H9 (cell line): ENCODE results near the gene FBXW9. TPM values are rescaled to one million over a fixed set of nuclear protein-coding genes. Genes with fewer than 3 reads are reported as not detected.
A peak's percentile ranks its signal among the peaks of the same experiment; 100 is the strongest.

Experiments
- DNase-seq: peaks from one replicate; pipeline ENCODE4 v3.0.0-alpha.2; 2017
- H2AFZ ChIP-seq: one replicate; pipeline ENCODE4 v1.6.1; 2013; ENCODE audit warnings: mild to moderate bottlenecking, low read length, control low read depth, moderate library complexity
- H2AK5ac ChIP-seq: 2 replicates; pipeline ENCODE4 v1.6.1; 2013; ENCODE audit warnings: low read length, control low read depth, mixed read lengths; ENCODE audit not compliant: insufficient read length
- H2BK120ac ChIP-seq: one replicate; pipeline ENCODE4 v1.6.1; 2013; ENCODE audit warnings: low read depth, mild to moderate bottlenecking, low read length, control low read depth, inconsistent platforms; ENCODE audit not compliant: poor library complexity, severe bottlenecking
- H2BK12ac ChIP-seq: 2 replicates; pipeline ENCODE4 v1.6.1; 2013; ENCODE audit warnings: low read length, control low read depth, mixed read lengths, low read depth; ENCODE audit not compliant: insufficient read length
- H2BK15ac ChIP-seq: 2 replicates; pipeline ENCODE4 v1.6.1; 2013; ENCODE audit warnings: low read depth, low read length, control low read depth
- H2BK20ac ChIP-seq: one replicate; pipeline ENCODE4 v1.6.1; 2013; ENCODE audit warnings: low read depth, mild to moderate bottlenecking, low read length, control low read depth, inconsistent platforms; ENCODE audit not compliant: poor library complexity, severe bottlenecking
- H2BK5ac ChIP-seq: 2 replicates; pipeline ENCODE4 v1.6.1; 2013; ENCODE audit warnings: low read length, control low read depth, mixed read lengths; ENCODE audit not compliant: insufficient read length
- H3K14ac ChIP-seq: 2 replicates; pipeline ENCODE4 v1.6.1; 2013; ENCODE audit warnings: low read length, control low read depth; ENCODE audit not compliant: insufficient read depth
- H3K18ac ChIP-seq: 2 replicates; pipeline ENCODE4 v1.6.1; 2013; ENCODE audit warnings: low read depth, mild to moderate bottlenecking, mixed read lengths, low read length, control low read depth; ENCODE audit not compliant: insufficient read length
- H3K23ac ChIP-seq: 2 replicates; pipeline ENCODE4 v1.6.1; 2013; ENCODE audit warnings: low read length, control low read depth, mixed read lengths, low read depth; ENCODE audit not compliant: insufficient read length
- H3K23me2 ChIP-seq: 2 replicates; pipeline ENCODE4 v1.6.1; 2013; ENCODE audit warnings: low read depth, mild to moderate bottlenecking, mixed read lengths, low read length, control low read depth; ENCODE audit not compliant: insufficient read length, poor library complexity, severe bottlenecking
- H3K27ac ChIP-seq: 2 replicates; pipeline ENCODE4 v1.5.1; 2013; ENCODE audit warnings: low read length, control low read depth, mixed read lengths, low read depth; ENCODE audit not compliant: insufficient read length
- H3K27me3 ChIP-seq: 2 replicates; pipeline ENCODE4 v1.6.1; 2013; ENCODE audit warnings: low read length, control low read depth, inconsistent platforms; ENCODE audit not compliant: insufficient read depth
- H3K4ac ChIP-seq: 2 replicates; pipeline ENCODE4 v1.6.1; 2013; ENCODE audit warnings: low read depth, mild to moderate bottlenecking, control low read depth, inconsistent platforms, low read length, moderate library complexity
- H3K4me1 ChIP-seq: 2 replicates; pipeline ENCODE4 v1.6.1; 2013; ENCODE audit warnings: low read length, control low read depth, inconsistent platforms; ENCODE audit not compliant: insufficient read depth
- H3K4me2 ChIP-seq: 2 replicates; pipeline ENCODE4 v1.6.1; 2013; ENCODE audit warnings: low read length, control low read depth, mixed read lengths; ENCODE audit not compliant: insufficient read length, insufficient read depth
- H3K56ac ChIP-seq: 2 replicates; pipeline ENCODE4 v1.6.1; 2013; ENCODE audit warnings: low read depth, mild to moderate bottlenecking, mixed read lengths, low read length, control low read depth; ENCODE audit not compliant: insufficient read length
- H3K79me1 ChIP-seq: 2 replicates; pipeline ENCODE4 v1.6.1; 2013; ENCODE audit warnings: low read depth, mild to moderate bottlenecking, moderate library complexity, low read length, control low read depth, inconsistent platforms; ENCODE audit not compliant: insufficient read depth, poor library complexity, severe bottlenecking
- H3K79me2 ChIP-seq: 2 replicates; pipeline ENCODE4 v1.6.1; 2013; ENCODE audit warnings: low read length, control low read depth, inconsistent platforms; ENCODE audit not compliant: insufficient read depth
- H3K9ac ChIP-seq: 2 replicates; pipeline ENCODE4 v1.6.1; 2013; ENCODE audit warnings: low read length, control low read depth, mixed read lengths; ENCODE audit not compliant: insufficient read length; ENCODE audit errors: extremely low read depth
- H3K9me3 ChIP-seq: one replicate; pipeline ENCODE4 v1.6.1; 2013; ENCODE audit warnings: low read depth, low read length, inconsistent platforms; ENCODE audit not compliant: control insufficient read depth
- H3T11ph ChIP-seq: one replicate; pipeline ENCODE4 v1.6.1; 2013; ENCODE audit warnings: mild to moderate bottlenecking, low read length, control low read depth, inconsistent platforms
- H4K20me1 ChIP-seq: one replicate; pipeline ENCODE4 v1.6.1; 2013; ENCODE audit not compliant: control insufficient read depth, insufficient read length, insufficient read depth
- H4K5ac ChIP-seq: 2 replicates; pipeline ENCODE4 v1.6.1; 2013; ENCODE audit warnings: low read depth, mild to moderate bottlenecking, mixed read lengths, low read length, control low read depth; ENCODE audit not compliant: insufficient read length
- H4K8ac ChIP-seq: replicated peaks from 2 replicates; pipeline ENCODE4 v1.6.1; 2013; ENCODE audit warnings: low read length, control low read depth, mixed read lengths, low read depth; ENCODE audit not compliant: insufficient read length
- H4K91ac ChIP-seq: 2 replicates; pipeline ENCODE4 v1.6.1; 2013; ENCODE audit warnings: low read depth, mild to moderate bottlenecking, moderate library complexity, mixed read lengths, low read length, control low read depth; ENCODE audit not compliant: insufficient read length
- H3K27ac Mint-ChIP-seq, 3 experiments: 2 replicates in 2 of 3; 3 replicates in 1 of 3; pipeline ENCODE4 v1.8.0; 2020 to 2021; ENCODE audit warnings: mixed read lengths in 3 of 3, mild to moderate bottlenecking in 1 of 3, moderate library complexity in 1 of 3
- H3K27me3 Mint-ChIP-seq: 2 replicates; pipeline ENCODE4 v1.8.0; 2021; ENCODE audit warnings: low read depth, mild to moderate bottlenecking, moderate library complexity, mixed read lengths
- H3K36me3 Mint-ChIP-seq, 3 experiments: 2 replicates in 2 of 3; 3 replicates in 1 of 3; pipeline ENCODE4 v1.8.0; 2020 to 2021; ENCODE audit warnings: low read depth in 3 of 3, mixed read lengths in 3 of 3; ENCODE audit not compliant: insufficient read depth in 1 of 3
- H3K4me1 Mint-ChIP-seq, 2 experiments: 2 replicates each; pipeline ENCODE4 v1.8.0; 2020; ENCODE audit warnings: mixed read lengths in 2 of 2
- H3K4me3 Mint-ChIP-seq, 2 experiments: 2 replicates in 1 of 2; 3 replicates in 1 of 2; pipeline ENCODE4 v1.8.0; 2020 to 2021; ENCODE audit warnings: mild to moderate bottlenecking in 2 of 2, mixed read lengths in 2 of 2, moderate library complexity in 1 of 2
- H3K9me3 Mint-ChIP-seq, 2 experiments: 2 replicates in 1 of 2; 3 replicates in 1 of 2; pipeline ENCODE4 v1.8.0; 2020; ENCODE audit warnings: mild to moderate bottlenecking in 2 of 2, mixed read lengths in 2 of 2, moderate library complexity in 1 of 2
- CTCF ChIP-seq: fragments of 200-600 bp; sonication (generic); conservative IDR thresholded peaks from 3 replicates; pipeline ENCODE4 v1.8.0; 2021; ENCODE audit warnings: antibody characterized with exemption, mild to moderate bottlenecking
- WGBS: extraction: QIAGEN DNeasy Blood & Tissue Kit; methylation state at CpG from one replicate; pipeline ENCODE4 v1.1.7; 2013; ENCODE audit warnings: missing lambda C conversion rate, low lambda C conversion rate, mixed read lengths; ENCODE audit not compliant: insufficient read length; ENCODE audit errors: extremely low coverage; 5-methylcytosine and 5-hydroxymethylcytosine counted together
- total RNA-seq: library from RNA; stranded (reverse); gene quantifications from 2 replicates; pipeline ENCODE4 v1.2.1, GENCODE V29; 2021

FBXW9 gene
- total RNA-seq, 1 experiment from 2014 or later = 11.7 TPM

- Histone ChIP-seq H2BK120ac (no peak overlapping the region), H3K23me2 (peaks cover 24% of the 10 kb centered on the region), H3K27ac (no peak overlapping the region), H3K79me1 (no peaks in the 10 kb centered on the region), H3K18ac (no peak overlapping the region), H3K4me2 (peak overlapping the region; percentile 64), H3K14ac (no peak overlapping the region), H3K4me1 (no peaks in the 10 kb centered on the region), H2AK5ac (no peak overlapping the region), H4K8ac (no peak overlapping the region), H3K79me2 (no peaks in the 10 kb centered on the region), H2AFZ (no peak overlapping the region), H2BK20ac (no peak overlapping the region), H4K91ac (no peak overlapping the region), H3T11ph (no peak overlapping the region), H2BK5ac (no peak overlapping the region), H4K5ac (no peak overlapping the region), H3K27me3 (no peaks in the 10 kb centered on the region), H3K23ac (no peak overlapping the region), H3K56ac (no peak overlapping the region), H4K20me1 (no peaks in the 10 kb centered on the region), H3K4ac (no peak overlapping the region), H2BK15ac (no peak overlapping the region), H2BK12ac (no peak overlapping the region), H3K9ac (no peak overlapping the region), H3K9me3 (no peaks in the 10 kb centered on the region)
- H3K27me3 Mint-ChIP-seq = peaks cover 2% of the 10 kb centered on the region
- TF ChIP-seq CTCF = no peak
- H3K36me3 Mint-ChIP-seq = peaks cover 8 to 33% (median 28%) of the 10 kb centered on the region in 3 experiments
- no peak for DNase-seq
- H3K4me3 Mint-ChIP-seq = peak overlapping the region; percentile 93 to 94
- peaks cover 0 to 1% of the 10 kb centered on the region in 2 experiments; a peak in 2 of 5 replicates for H3K9me3 Mint-ChIP-seq
- peak overlapping the region; percentile 60 to 100 (median 100); a peak in 4 of 7 replicates for H3K27ac Mint-ChIP-seq
- WGBS = no CpG with 5 or more reads among the region's 8 CpGs
- peaks cover 27 to 50% of the 10 kb centered on the region in 2 experiments for H3K4me1 Mint-ChIP-seq
Observed at GRCh38 chr19:12668346-12668745, 28.1 kb downstream of the FBXW9 start.
